ENCODE results near the gene IFITM1. TPM values are rescaled to one million over a fixed set of nuclear protein-coding genes. Genes with fewer than 3 reads are reported as not detected.

Gene IFITM1
- total and polyA plus RNA-seq, 9 of the 15 experiments (the other 6 are each of a cell fraction or from before 2014, with no cell fraction given) = 691 to 5,579 (median 974) TPM

- no peak for TF ChIP-seq ZBTB49 (CRISPR knock-in tag; IDR thresholded peaks at IDR 0.05; ENCODE audit: borderline replicate concordance)
- TF ChIP-seq KLF16 (IDR thresholded peaks at IDR 0.05) = no peak
- TF ChIP-seq KLF10 (CRISPR knock-in tag; IDR thresholded peaks at IDR 0.05) = no peak
- TF ChIP-seq MNT (conservative IDR thresholded peaks at IDR 0.05) = peak in 1 of 2 experiments; percentile 78
- TF ChIP-seq NFXL1 (CRISPR knock-in tag; IDR thresholded peaks at IDR 0.05) = no peak
- TF ChIP-seq ZNF140 (CRISPR knock-in tag; IDR thresholded peaks at IDR 0.05) = no peak
- no peak for TF ChIP-seq KLF6 (CRISPR knock-in tag; IDR thresholded peaks at IDR 0.05; ENCODE audit: borderline replicate concordance)
- no peak for TF ChIP-seq CSDE1 (IDR thresholded peaks at IDR 0.05)
- TF ChIP-seq ZFP36 (IDR thresholded peaks at IDR 0.05; ENCODE audit: low read depth, low read length, partially characterized antibody) = no peak
- no peak for TF ChIP-seq MEIS2 (IDR thresholded peaks at IDR 0.05; ENCODE audit: partially characterized antibody)
- no peak for TF ChIP-seq ZBTB8A (IDR thresholded peaks at IDR 0.05; ENCODE audit: partially characterized antibody)
- TF ChIP-seq EP400 (IDR thresholded peaks at IDR 0.05) = peak; percentile 68
- TF ChIP-seq RUNX1 (IDR thresholded peaks at IDR 0.05; ENCODE audit: low read depth) = no peak
- TF ChIP-seq COPS2 (conservative IDR thresholded peaks at IDR 0.05) = no peak
- peak; percentile 98 for TF ChIP-seq LEF1 (IDR thresholded peaks at IDR 0.05)
- TF ChIP-seq PPARD (CRISPR knock-in tag; IDR thresholded peaks at IDR 0.05) = no peak
- TF ChIP-seq NCOA1 (IDR thresholded peaks at IDR 0.05; ENCODE audit: low read depth) = no peak
- no peak for TF ChIP-seq JUN (IDR thresholded peaks at IDR 0.05; ENCODE audit: borderline replicate concordance, low read depth, low read length)
- TF ChIP-seq JUN (CRISPR knock-in tag; IDR thresholded peaks at IDR 0.05; ENCODE audit: borderline replicate concordance) = no peak
- TF ChIP-seq TSC22D4 (tag; IDR thresholded peaks at IDR 0.05) = no peak
- no peak for TF ChIP-seq HDGF (IDR thresholded peaks at IDR 0.05)
- TF ChIP-seq POLR3A (IDR thresholded peaks at IDR 0.05; ENCODE audit: borderline replicate concordance, extremely low read depth, insufficient read depth, insufficient read length) = no peak
- no peak for TF ChIP-seq PHF21A (IDR thresholded peaks at IDR 0.05; ENCODE audit: borderline replicate concordance, low read depth)
- TF ChIP-seq NKRF (IDR thresholded peaks at IDR 0.05; ENCODE audit: borderline replicate concordance) = peak; percentile 23; the same call in 1 of the 2 replicates
Measured at GRCh38 chr11:297586-298405, 16.0 kb upstream of the IFITM1 start (continued).

All from K562 (cell line).